HG03135 (cell line): ENCODE measurements around the gene TEX51.

Source experiments
- ATAC-seq: cut with Tn5 transposase; IDR thresholded peaks from one replicate; pipeline ENCODE4 v1.9.1; 2021; ENCODE audit warnings: mild to moderate bottlenecking, moderate library complexity; ENCODE audit not compliant: unreplicated experiment

Gene TEX51

GRCh38 chr2:126878601-126879000 is 20.1 kb upstream of the TEX51 start:
- no peak for ATAC-seq

GRCh38 chr2:126879348-126880298 is 19.1 kb upstream of the TEX51 start:
- no peak for ATAC-seq

- ATAC-seq, result no peak
Measured at GRCh38 chr2:126880324-126880723, 18.4 kb upstream of the TEX51 start.

- ATAC-seq, result no peak
Measured at GRCh38 chr2:126880817-126881216, 17.9 kb upstream of the TEX51 start.

GRCh38 chr2:126881591-126881990 is 17.1 kb upstream of the TEX51 start:
- no peak for ATAC-seq

- ATAC-seq, result no peak
Measured at GRCh38 chr2:126882181-126882580, 16.5 kb upstream of the TEX51 start.

- no peak for ATAC-seq
Measured at GRCh38 chr2:126882736-126883665, 15.7 kb upstream of the TEX51 start.

GRCh38 chr2:126883666-126884040 is 15.0 kb upstream of the TEX51 start:
- ATAC-seq, result no peak

- no peak for ATAC-seq
Measured at GRCh38 chr2:126884861-126885750, 13.6 kb upstream of the TEX51 start.

GRCh38 chr2:126885751-126886210 is 12.9 kb upstream of the TEX51 start:
- ATAC-seq, result no peak

GRCh38 chr2:126886211-126886915 is 12.3 kb upstream of the TEX51 start:
- ATAC-seq, result peak; percentile 79

GRCh38 chr2:126886916-126887280 is 11.8 kb upstream of the TEX51 start:
- no peak for ATAC-seq

GRCh38 chr2:126887506-126887905 is 11.2 kb upstream of the TEX51 start:
- no peak for ATAC-seq

GRCh38 chr2:126888046-126888445 is 10.6 kb upstream of the TEX51 start:
- no peak for ATAC-seq

GRCh38 chr2:126889071-126889470 is 9.6 kb upstream of the TEX51 start:
- ATAC-seq, result no peak

GRCh38 chr2:126889496-126890135 is 9.1 kb upstream of the TEX51 start:
- no peak for ATAC-seq

GRCh38 chr2:126890136-126890510 is 8.6 kb upstream of the TEX51 start:
- no peak for ATAC-seq

- no peak for ATAC-seq
Measured at GRCh38 chr2:126890551-126891450, 7.9 kb upstream of the TEX51 start.
